Measurements from ENCODE around the gene MT2A. TPM values are rescaled to one million over a fixed set of nuclear protein-coding genes. Genes with fewer than 3 reads are reported as not detected.
A peak's percentile ranks its signal among the peaks of the same experiment; 100 is the strongest.

MT2A gene
- total RNA-seq, 6 experiments from 2014 or later = 946 to 4,033 (median 2,228) TPM

GRCh38 chr16:56631832-56632155, 23.4 kb downstream of the MT2A start:
- no peaks in the 10 kb centered on the region for H3K27me3 ChIP-seq
- H3K4me1 ChIP-seq = peaks cover 0 to 11% (median 0%) of the 10 kb centered on the region in 4 donors
- no peaks in the 10 kb centered on the region for H3K36me3 ChIP-seq
- DNase-seq (no peak), ATAC-seq (no peak)
- peak overlapping the region; percentile 63 to 83 (median 68) for H3K27ac ChIP-seq
- no peaks in the 10 kb centered on the region for H3K9me3 ChIP-seq
- H3K4me3 ChIP-seq = peak overlapping the region; percentile 49 to 65 (median 60)
- 24% methylated on average over 14 of the region's 14 CpGs for WGBS (ENCODE audit: insufficient coverage, low coverage, low lambda C conversion rate, missing lambda C conversion rate)
- intact Hi-C loops (cut with DNase I) = no loop called here
- no peak for TF ChIP-seq POLR2A (IDR thresholded peaks at IDR 0.05)
- TF ChIP-seq, protein P1, sequence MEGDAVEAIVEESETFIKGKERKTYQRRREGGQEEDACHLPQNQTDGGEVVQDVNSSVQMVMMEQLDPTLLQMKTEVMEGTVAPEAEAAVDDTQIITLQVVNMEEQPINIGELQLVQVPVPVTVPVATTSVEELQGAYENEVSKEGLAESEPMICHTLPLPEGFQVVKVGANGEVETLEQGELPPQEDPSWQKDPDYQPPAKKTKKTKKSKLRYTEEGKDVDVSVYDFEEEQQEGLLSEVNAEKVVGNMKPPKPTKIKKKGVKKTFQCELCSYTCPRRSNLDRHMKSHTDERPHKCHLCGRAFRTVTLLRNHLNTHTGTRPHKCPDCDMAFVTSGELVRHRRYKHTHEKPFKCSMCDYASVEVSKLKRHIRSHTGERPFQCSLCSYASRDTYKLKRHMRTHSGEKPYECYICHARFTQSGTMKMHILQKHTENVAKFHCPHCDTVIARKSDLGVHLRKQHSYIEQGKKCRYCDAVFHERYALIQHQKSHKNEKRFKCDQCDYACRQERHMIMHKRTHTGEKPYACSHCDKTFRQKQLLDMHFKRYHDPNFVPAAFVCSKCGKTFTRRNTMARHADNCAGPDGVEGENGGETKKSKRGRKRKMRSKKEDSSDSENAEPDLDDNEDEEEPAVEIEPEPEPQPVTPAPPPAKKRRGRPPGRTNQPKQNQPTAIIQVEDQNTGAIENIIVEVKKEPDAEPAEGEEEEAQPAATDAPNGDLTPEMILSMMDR (IDR thresholded peaks at IDR 0.05) = no peak

- intact Hi-C loops (cut with DNase I) = no loop called here
- Histone ChIP-seq H3K27ac (peak within 1 kb of the TSS; percentile 63 to 83 (median 68)), H3K27me3 (no peaks in the 10 kb centered on the region), H3K9me3 (no peaks in the 10 kb centered on the region), H3K4me3 (peak within 1 kb of the TSS; percentile 49 to 65 (median 60)), H3K36me3 (no peaks in the 10 kb centered on the region), H3K4me1 (peaks cover 0 to 11% (median 0%) of the 10 kb centered on the region in 4 donors)
- peak; percentile 80 for TF ChIP-seq POLR2A (IDR thresholded peaks at IDR 0.05)
- TF ChIP-seq, protein P1 (IDR thresholded peaks at IDR 0.05) = no peak
- DNase-seq = peak; percentile 72 to 94 (median 94)
- peak; percentile 78 to 95 (median 88) for ATAC-seq
- WGBS (ENCODE audit: insufficient coverage, low coverage, low lambda C conversion rate, missing lambda C conversion rate) = 5% methylated on average over 21 of the region's 61 CpGs
These were observed 23.9 kb downstream of the MT2A start, which contains the start of gene MT1M for GRCh38 chr16:56632156-56632847. Gene MT1M (plus strand): TSS chr16:56632659. CDS start chr16:56632732, 73 bp downstream.

DNA sequence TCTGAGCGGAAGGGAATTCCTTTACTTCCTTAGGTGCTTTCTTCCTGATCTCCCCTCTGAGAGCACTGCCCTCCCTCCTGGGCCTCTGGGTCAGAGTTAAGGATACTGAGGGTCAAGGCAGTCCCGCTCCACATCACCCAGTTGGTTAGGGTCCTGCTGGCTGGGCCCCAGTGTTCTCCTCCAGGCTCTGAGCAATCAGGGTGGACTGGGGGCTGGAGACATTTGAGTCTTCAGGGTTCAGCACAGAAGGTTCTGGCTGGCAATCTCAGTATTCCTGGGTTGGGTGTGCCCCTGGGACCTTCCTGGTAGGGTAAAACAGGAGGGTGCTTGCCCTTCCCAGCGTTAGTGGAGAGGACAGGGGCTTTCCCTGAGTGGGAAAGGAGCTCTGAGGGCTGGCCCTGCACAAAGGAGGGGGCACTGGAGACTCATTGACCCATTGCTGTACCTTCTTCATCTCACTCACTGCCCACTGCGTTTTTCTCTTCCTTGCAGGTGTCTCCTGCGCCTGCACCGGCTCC, 24.5 kb downstream of the MT2A start:
- intact Hi-C loops (cut with DNase I) = no loop called here
- 83% methylated on average over 4 of the region's 6 CpGs for WGBS (ENCODE audit: insufficient coverage, low coverage, low lambda C conversion rate, missing lambda C conversion rate)
- Histone ChIP-seq H3K4me3 (peak overlapping the region; percentile 49 to 65 (median 60)), H3K4me1 (peaks cover 0 to 11% (median 0%) of the 10 kb centered on the region in 4 donors), H3K27me3 (no peaks in the 10 kb centered on the region), H3K36me3 (no peaks in the 10 kb centered on the region), H3K27ac (peak overlapping the region in 2 of 3 donors; percentile 68 to 83), H3K9me3 (no peaks in the 10 kb centered on the region)
- ATAC-seq (peak in 3 of 4 donors; percentile 1 to 6 (median 2)), DNase-seq (peak in 1 of 3 donors; percentile 46)
- TF ChIP-seq, protein P1 (IDR thresholded peaks at IDR 0.05) = no peak

DNA sequence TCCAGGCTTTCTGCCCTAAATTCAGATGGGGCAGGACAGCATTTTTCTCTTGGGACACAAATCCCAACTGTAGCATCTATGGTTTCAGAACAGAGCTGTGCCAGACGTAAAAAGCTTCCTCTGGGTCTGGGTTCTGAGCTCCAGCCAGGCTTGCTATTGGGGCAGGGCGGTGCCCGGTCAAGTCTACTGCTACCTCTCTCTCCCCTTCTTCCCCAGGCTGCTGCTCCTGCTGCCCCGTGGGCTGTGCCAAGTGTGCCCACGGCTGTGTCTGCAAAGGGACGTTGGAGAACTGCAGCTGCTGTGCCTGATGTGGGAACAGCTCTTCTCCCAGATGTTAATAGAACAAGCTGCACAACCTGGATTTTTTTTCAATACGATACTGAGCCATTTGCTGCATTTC, 25.2 kb downstream of the MT2A start:
- TF ChIP-seq, protein P1 (IDR thresholded peaks at IDR 0.05) = no peak
- TF ChIP-seq POLR2A (IDR thresholded peaks at IDR 0.05) = no peak
- peak overlapping the region in 2 of 3 donors; percentile 60 to 65 for H3K4me3 ChIP-seq
- DNase-seq = peak in 1 of 3 donors; percentile 36
- peak overlapping the region in 1 of 3 donors; percentile 83 for H3K27ac ChIP-seq
- H3K9me3 ChIP-seq = no peaks in the 10 kb centered on the region
- 83% methylated on average over 6 of the region's 7 CpGs for WGBS (ENCODE audit: insufficient coverage, low coverage, low lambda C conversion rate, missing lambda C conversion rate)
- H3K4me1 ChIP-seq = peaks cover 0 to 12% (median under 1%) of the 10 kb centered on the region in 4 donors
- ATAC-seq = no peak
- H3K36me3 ChIP-seq = no peaks in the 10 kb centered on the region
- no peaks in the 10 kb centered on the region for H3K27me3 ChIP-seq
- intact Hi-C loops (cut with DNase I) = no loop called here
